Measurements from ENCODE around the gene SZT2. TPM values are rescaled to one million over a fixed set of nuclear protein-coding genes. Genes with fewer than 3 reads are reported as not detected.

SZT2 gene
- total RNA-seq, 1 experiment from 2014 or later = 28.4 TPM

DNA sequence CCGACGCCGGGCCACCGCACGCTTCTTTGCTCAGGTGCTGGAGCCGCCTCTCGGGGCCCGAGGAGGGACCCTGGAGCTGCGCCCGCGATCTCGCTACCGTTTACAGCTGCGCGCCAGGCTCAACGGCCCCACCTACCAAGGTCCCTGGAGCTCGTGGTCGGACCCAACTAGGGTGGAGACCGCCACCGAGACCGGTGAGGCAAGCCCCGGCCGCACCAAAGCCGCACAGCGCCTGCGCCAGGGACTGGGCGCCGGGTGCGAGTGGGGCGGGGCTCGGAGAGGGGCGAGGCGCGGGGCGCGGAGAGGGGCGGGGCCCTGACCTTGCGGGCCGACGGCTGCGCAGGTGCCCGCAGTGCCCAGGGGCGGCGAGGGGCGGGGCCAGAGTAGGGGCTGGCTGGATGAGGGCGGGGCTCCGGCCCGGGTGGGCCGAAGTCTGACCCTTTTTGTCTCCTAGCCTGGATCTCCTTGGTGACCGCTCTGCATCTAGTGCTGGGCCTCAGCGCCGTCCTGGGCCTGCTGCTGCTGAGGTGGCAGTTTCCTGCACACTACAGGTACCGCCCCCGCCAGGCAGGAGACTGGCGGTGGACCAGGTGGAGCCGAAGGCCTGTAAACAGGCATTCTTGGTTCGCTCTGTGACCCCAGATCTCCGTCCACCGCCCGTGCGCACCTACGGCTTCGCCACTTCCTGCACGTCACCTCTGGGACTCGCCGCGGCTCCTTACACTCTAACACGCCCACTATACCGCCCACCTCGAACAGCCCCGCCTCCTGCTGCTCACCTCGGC, 40.7 kb upstream of the SZT2 start:
- Mint-ChIP-seq H3K36me3 (no peaks in the 10 kb centered on the region), H3K9me3 (no peaks in the 10 kb centered on the region), H3K4me3 (peak overlapping the region; percentile 72), H3K27me3 (ENCODE audit: low read depth) (peaks cover 16% of the 10 kb centered on the region), H3K27ac (peak overlapping the region; percentile 95), H3K4me1 (peaks cover 25% of the 10 kb centered on the region)
- DNase-seq (ENCODE audit: low spot score) = peak; percentile 97
- ChIA-PET CTCF (interaction anchor here (0.9 to 2.9 kb wide), 5 partner anchors 9 to 436 kb away, joined by 3 to 22 read pairs (median 8); partner anchors contain the start of genes C1orf210 and CDC20), POLR2A (interaction anchor here (0.8 to 1.8 kb wide), 7 partner anchors 9 to 502 kb away, joined by 3 to 21 read pairs (median 4); partner anchors contain the start of genes CDC20, ELOVL1, TMEM125 and ZNF691)
- ATAC-seq = peak; percentile 89
- TF ChIP-seq, protein P1, sequence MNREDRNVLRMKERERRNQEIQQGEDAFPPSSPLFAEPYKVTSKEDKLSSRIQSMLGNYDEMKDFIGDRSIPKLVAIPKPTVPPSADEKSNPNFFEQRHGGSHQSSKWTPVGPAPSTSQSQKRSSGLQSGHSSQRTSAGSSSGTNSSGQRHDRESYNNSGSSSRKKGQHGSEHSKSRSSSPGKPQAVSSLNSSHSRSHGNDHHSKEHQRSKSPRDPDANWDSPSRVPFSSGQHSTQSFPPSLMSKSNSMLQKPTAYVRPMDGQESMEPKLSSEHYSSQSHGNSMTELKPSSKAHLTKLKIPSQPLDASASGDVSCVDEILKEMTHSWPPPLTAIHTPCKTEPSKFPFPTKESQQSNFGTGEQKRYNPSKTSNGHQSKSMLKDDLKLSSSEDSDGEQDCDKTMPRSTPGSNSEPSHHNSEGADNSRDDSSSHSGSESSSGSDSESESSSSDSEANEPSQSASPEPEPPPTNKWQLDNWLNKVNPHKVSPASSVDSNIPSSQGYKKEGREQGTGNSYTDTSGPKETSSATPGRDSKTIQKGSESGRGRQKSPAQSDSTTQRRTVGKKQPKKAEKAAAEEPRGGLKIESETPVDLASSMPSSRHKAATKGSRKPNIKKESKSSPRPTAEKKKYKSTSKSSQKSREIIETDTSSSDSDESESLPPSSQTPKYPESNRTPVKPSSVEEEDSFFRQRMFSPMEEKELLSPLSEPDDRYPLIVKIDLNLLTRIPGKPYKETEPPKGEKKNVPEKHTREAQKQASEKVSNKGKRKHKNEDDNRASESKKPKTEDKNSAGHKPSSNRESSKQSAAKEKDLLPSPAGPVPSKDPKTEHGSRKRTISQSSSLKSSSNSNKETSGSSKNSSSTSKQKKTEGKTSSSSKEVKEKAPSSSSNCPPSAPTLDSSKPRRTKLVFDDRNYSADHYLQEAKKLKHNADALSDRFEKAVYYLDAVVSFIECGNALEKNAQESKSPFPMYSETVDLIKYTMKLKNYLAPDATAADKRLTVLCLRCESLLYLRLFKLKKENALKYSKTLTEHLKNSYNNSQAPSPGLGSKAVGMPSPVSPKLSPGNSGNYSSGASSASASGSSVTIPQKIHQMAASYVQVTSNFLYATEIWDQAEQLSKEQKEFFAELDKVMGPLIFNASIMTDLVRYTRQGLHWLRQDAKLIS (CRISPR knock-in tag; IDR thresholded peaks at IDR 0.05; ENCODE audit: borderline replicate concordance) = no peak
- TF ChIP-seq NFATC4 (CRISPR knock-in tag; IDR thresholded peaks at IDR 0.05) (no peak), NR3C1 (CRISPR knock-in tag; conservative IDR thresholded peaks at IDR 0.05; ENCODE audit: low read depth) (no peak; the same call in 1 of the 2 replicates), GABPB1 (CRISPR knock-in tag; IDR thresholded peaks at IDR 0.05) (no peak), CBFB (CRISPR knock-in tag; IDR thresholded peaks at IDR 0.05; ENCODE audit: low read depth) (no peak), ZNF121 (CRISPR knock-in tag; IDR thresholded peaks at IDR 0.05) (peak; percentile 89), ZNF416 (CRISPR knock-in tag; IDR thresholded peaks at IDR 0.05) (no peak), ELF4 (CRISPR knock-in tag; IDR thresholded peaks at IDR 0.05; ENCODE audit: low read depth) (no peak), TEAD1 (CRISPR knock-in tag; IDR thresholded peaks at IDR 0.05) (no peak; the same call in 1 of the 2 replicates), ZNF138 (CRISPR knock-in tag; conservative IDR thresholded peaks at IDR 0.05) (no peak; the same call in 1 of the 2 replicates), TCF7 (CRISPR knock-in tag; IDR thresholded peaks at IDR 0.05; ENCODE audit: low read depth) (no peak), ZNF396 (CRISPR knock-in tag; IDR thresholded peaks at IDR 0.05; ENCODE audit: borderline replicate concordance) (no peak)
- TF ChIP-seq, protein P2, sequence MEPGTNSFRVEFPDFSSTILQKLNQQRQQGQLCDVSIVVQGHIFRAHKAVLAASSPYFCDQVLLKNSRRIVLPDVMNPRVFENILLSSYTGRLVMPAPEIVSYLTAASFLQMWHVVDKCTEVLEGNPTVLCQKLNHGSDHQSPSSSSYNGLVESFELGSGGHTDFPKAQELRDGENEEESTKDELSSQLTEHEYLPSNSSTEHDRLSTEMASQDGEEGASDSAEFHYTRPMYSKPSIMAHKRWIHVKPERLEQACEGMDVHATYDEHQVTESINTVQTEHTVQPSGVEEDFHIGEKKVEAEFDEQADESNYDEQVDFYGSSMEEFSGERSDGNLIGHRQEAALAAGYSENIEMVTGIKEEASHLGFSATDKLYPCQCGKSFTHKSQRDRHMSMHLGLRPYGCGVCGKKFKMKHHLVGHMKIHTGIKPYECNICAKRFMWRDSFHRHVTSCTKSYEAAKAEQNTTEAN (CRISPR knock-in tag; IDR thresholded peaks at IDR 0.05) = 0 out of 2 replicates have a peak, but pooled peaks have one; percentile 15
- TF ChIP-seq, protein P3, sequence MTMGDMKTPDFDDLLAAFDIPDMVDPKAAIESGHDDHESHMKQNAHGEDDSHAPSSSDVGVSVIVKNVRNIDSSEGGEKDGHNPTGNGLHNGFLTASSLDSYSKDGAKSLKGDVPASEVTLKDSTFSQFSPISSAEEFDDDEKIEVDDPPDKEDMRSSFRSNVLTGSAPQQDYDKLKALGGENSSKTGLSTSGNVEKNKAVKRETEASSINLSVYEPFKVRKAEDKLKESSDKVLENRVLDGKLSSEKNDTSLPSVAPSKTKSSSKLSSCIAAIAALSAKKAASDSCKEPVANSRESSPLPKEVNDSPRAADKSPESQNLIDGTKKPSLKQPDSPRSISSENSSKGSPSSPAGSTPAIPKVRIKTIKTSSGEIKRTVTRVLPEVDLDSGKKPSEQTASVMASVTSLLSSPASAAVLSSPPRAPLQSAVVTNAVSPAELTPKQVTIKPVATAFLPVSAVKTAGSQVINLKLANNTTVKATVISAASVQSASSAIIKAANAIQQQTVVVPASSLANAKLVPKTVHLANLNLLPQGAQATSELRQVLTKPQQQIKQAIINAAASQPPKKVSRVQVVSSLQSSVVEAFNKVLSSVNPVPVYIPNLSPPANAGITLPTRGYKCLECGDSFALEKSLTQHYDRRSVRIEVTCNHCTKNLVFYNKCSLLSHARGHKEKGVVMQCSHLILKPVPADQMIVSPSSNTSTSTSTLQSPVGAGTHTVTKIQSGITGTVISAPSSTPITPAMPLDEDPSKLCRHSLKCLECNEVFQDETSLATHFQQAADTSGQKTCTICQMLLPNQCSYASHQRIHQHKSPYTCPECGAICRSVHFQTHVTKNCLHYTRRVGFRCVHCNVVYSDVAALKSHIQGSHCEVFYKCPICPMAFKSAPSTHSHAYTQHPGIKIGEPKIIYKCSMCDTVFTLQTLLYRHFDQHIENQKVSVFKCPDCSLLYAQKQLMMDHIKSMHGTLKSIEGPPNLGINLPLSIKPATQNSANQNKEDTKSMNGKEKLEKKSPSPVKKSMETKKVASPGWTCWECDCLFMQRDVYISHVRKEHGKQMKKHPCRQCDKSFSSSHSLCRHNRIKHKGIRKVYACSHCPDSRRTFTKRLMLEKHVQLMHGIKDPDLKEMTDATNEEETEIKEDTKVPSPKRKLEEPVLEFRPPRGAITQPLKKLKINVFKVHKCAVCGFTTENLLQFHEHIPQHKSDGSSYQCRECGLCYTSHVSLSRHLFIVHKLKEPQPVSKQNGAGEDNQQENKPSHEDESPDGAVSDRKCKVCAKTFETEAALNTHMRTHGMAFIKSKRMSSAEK (CRISPR knock-in tag; IDR thresholded peaks at IDR 0.05; ENCODE audit: borderline replicate concordance) = no peak
- TF ChIP-seq, protein P4, sequence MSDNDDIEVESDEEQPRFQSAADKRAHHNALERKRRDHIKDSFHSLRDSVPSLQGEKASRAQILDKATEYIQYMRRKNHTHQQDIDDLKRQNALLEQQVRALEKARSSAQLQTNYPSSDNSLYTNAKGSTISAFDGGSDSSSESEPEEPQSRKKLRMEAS (CRISPR knock-in tag; IDR thresholded peaks at IDR 0.05) = peak; percentile 77; the same call in 1 of the 2 replicates
- TF ChIP-seq, protein P5, sequence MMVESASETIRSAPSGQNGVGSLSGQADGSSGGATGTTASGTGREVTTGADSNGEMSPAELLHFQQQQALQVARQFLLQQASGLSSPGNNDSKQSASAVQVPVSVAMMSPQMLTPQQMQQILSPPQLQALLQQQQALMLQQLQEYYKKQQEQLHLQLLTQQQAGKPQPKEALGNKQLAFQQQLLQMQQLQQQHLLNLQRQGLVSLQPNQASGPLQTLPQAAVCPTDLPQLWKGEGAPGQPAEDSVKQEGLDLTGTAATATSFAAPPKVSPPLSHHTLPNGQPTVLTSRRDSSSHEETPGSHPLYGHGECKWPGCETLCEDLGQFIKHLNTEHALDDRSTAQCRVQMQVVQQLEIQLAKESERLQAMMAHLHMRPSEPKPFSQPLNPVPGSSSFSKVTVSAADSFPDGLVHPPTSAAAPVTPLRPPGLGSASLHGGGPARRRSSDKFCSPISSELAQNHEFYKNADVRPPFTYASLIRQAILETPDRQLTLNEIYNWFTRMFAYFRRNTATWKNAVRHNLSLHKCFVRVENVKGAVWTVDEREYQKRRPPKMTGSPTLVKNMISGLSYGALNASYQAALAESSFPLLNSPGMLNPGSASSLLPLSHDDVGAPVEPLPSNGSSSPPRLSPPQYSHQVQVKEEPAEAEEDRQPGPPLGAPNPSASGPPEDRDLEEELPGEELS (CRISPR knock-in tag; IDR thresholded peaks at IDR 0.05) = no peak; the same call in 1 of the 2 replicates
- TF ChIP-seq, protein P6, sequence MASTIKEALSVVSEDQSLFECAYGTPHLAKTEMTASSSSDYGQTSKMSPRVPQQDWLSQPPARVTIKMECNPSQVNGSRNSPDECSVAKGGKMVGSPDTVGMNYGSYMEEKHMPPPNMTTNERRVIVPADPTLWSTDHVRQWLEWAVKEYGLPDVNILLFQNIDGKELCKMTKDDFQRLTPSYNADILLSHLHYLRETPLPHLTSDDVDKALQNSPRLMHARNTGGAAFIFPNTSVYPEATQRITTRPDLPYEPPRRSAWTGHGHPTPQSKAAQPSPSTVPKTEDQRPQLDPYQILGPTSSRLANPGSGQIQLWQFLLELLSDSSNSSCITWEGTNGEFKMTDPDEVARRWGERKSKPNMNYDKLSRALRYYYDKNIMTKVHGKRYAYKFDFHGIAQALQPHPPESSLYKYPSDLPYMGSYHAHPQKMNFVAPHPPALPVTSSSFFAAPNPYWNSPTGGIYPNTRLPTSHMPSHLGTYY (CRISPR knock-in tag; IDR thresholded peaks at IDR 0.05) = 0 out of 2 replicates have a peak, but pooled peaks have one; percentile 53
- TF ChIP-seq, protein P7, sequence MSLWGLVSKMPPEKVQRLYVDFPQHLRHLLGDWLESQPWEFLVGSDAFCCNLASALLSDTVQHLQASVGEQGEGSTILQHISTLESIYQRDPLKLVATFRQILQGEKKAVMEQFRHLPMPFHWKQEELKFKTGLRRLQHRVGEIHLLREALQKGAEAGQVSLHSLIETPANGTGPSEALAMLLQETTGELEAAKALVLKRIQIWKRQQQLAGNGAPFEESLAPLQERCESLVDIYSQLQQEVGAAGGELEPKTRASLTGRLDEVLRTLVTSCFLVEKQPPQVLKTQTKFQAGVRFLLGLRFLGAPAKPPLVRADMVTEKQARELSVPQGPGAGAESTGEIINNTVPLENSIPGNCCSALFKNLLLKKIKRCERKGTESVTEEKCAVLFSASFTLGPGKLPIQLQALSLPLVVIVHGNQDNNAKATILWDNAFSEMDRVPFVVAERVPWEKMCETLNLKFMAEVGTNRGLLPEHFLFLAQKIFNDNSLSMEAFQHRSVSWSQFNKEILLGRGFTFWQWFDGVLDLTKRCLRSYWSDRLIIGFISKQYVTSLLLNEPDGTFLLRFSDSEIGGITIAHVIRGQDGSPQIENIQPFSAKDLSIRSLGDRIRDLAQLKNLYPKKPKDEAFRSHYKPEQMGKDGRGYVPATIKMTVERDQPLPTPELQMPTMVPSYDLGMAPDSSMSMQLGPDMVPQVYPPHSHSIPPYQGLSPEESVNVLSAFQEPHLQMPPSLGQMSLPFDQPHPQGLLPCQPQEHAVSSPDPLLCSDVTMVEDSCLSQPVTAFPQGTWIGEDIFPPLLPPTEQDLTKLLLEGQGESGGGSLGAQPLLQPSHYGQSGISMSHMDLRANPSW (CRISPR knock-in tag; conservative IDR thresholded peaks at IDR 0.05; ENCODE audit: low read depth) = no peak
- TF ChIP-seq, protein P8, sequence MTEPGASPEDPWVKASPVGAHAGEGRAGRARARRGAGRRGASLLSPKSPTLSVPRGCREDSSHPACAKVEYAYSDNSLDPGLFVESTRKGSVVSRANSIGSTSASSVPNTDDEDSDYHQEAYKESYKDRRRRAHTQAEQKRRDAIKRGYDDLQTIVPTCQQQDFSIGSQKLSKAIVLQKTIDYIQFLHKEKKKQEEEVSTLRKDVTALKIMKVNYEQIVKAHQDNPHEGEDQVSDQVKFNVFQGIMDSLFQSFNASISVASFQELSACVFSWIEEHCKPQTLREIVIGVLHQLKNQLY (CRISPR knock-in tag; IDR thresholded peaks at IDR 0.05) = no peak

Data from WTC11 (cell line).